ENCODE measurements around the gene BCL7A.

- TF ChIP-seq CTCF (IDR thresholded peaks at IDR 0.05; ENCODE audit: poor library complexity, severe bottlenecking) (no peak), MXI1 (conservative IDR thresholded peaks at IDR 0.05; ENCODE audit: poor library complexity, severe bottlenecking) (no peak), REST (IDR thresholded peaks at IDR 0.05; ENCODE audit: borderline replicate concordance) (no peak), SMC3 (conservative IDR thresholded peaks at IDR 0.05; ENCODE audit: poor library complexity) (no peak), EP300 (conservative IDR thresholded peaks at IDR 0.05; ENCODE audit: poor library complexity, severe bottlenecking) (no peak)
These were observed 6.7 kb downstream of the BCL7A start for GRCh38 chr12:122028165-122028904.
